SK-N-DZ (cell line): Measurements from ENCODE around the gene FNDC4.

Experiments
- DNase-seq: peaks from one replicate; pipeline ENCODE4 v3.0.0-alpha.2; 2015; ENCODE audit warnings: low spot score
- small RNA-seq, 2 experiments: library from RNA; depleted of rRNA; stranded (forward); fragments of <200 nt; gene quantifications; one replicate each; pipeline ENCODE3, GENCODE V24; 2014

The FNDC4 gene

DNA sequence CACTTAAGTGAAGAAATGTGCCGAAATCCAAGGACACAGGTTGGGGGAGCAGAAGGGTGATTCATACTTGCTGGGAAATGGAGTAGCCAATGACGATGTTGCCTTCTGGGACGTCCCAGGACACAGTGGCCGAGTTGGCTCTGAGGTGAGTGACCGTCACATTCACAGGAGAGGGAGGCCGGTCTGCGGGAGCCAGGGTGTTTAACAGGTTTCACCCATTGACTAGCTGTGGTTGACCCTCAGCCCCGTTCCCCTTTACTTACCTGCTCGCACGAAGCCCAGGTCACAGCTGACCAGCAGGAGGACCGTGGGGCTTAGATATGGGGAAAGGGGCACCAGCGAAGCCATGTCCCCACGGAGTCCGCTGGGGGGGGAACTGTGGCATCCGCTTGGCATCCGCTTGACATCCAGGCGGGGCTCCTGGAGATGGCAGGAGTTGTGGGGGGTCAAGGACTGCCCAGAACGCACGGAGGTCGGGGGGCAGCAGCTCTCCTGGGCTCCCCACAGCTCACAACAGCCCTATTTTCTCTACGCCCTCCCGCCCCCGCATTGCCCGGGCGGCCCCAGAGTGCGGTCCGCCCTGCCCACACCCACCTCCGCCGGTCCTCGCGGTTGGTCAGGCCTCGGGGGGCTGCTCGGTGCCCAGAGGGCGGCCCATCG, 586 bp downstream of the FNDC4 start:
- no peak for DNase-seq

DNA sequence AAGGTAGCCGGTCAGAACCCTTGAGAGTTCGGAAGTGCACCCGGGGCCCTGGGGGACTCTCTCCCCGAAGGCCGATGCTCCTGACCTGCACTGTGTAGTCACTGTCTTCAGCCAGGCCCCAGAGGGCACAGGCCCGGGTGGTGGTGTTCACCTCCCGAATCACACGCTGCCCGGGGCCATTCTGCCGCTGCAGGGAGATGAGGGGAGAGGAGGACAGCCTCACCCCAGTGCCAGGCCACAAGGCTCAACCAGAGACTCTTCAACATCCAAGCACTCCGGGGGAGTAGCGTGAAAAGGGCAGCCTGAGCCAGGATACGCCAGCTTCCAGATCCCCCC, 1.1 kb downstream of the FNDC4 start:
- DNase-seq = no peak

DNA sequence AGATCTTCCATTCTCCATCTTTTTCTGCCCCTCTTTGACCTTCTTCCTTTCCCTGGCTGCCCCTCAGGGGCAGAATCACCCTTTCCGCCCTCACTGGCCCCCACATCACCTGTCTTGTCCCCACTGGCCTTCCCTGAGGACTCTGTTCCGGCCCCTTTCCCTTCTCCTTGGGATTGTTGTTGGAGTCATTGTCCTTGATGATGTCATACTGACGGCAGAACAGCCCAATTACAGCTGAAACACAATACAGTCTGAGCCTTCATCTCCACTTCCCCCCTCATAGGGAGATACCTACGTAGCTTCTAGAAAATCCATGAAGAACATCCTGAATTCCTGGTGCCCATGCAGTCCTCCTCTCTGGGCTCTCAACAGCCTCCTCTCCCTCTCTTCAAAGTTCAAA, 2.4 kb downstream of the FNDC4 start:
- DNase-seq = no peak

GRCh38 chr2:27489498-27490397, 5.3 kb downstream of the FNDC4 start, which contains the start of gene IFT172:
Gene IFT172, minus strand, starts transcription at chr2:27489743. Its CDS starts 90 bp downstream, at chr2:27489653.
- DNase-seq = peak; percentile 99

- peak; percentile 29 for DNase-seq
Observed at GRCh38 chr2:27489118-27489497, 5.9 kb downstream of the FNDC4 start.

DNA sequence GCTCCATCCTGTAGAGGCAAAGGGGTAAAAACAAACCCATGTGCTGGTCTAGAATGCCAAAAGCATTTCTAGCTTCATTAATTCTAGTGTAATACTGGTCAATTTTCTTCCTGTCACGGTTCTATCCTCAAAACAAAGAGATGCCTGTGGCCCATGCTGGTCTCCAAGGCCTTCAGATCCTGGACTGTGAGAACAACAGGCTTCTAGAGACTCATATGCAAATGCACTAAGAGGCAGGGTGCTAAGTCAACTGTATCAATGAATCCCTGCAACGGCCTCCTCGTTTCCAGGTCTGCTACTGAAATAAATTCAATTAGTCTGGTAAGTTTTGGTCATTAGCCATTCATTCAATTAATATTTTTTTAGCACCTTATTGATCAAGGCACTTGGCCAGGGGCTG, 9.5 kb downstream of the FNDC4 start:
- no peak for DNase-seq

- DNase-seq = no peak
Observed at GRCh38 chr2:27471961-27472360, 23.0 kb downstream of the FNDC4 start.

DNA sequence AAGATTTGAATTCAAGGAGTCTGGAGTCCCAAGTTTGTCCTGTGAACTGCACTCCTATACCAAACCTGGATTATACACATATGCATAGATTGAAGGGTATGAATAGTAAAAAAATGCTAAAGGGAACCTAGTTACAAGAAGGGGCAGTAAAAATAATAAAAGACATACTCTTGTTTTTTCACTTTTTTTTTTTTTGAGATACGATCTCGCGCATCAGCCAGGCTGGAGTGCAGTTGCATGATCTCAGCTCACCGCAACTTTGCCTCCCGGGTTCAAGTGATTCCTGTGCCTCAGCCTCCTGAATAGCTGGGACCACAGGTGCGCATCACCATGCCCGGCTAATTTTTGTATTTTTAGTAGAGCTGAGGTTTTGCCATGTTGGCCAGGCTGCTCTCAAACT, 30.6 kb downstream of the FNDC4 start:
- DNase-seq = no peak

- no peak for DNase-seq
Observed at GRCh38 chr2:27461118-27461517, 33.9 kb downstream of the FNDC4 start.

DNA sequence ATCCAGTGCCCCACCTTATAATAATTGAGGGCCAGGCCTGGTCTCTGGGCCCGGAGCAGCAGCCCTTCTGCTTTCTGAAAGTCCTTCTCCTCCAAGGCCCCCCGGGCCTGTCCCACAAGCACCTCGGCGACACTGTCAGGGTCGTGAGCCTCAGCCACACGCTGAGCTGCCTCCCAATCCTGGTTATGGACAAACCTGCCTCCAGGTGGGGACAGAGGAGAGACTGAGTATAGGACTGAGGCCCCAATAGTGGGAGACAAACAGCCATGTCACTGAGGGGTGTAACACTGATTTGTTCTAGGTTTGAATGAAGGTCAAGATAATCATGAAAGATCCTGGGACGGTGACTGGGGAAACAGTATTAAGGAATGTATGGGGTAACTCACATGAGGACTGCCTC, 41.0 kb downstream of the FNDC4 start:
- DNase-seq = no peak

GRCh38 chr2:27451095-27451494, 43.9 kb downstream of the FNDC4 start:
- DNase-seq = no peak

GRCh38 chr2:27448381-27448780, 46.6 kb downstream of the FNDC4 start:
- DNase-seq = no peak

GRCh38 chr2:27446057-27446456, 48.9 kb downstream of the FNDC4 start:
- no peak for DNase-seq

GRCh38 chr2:27445615-27446014, 49.4 kb downstream of the FNDC4 start:
- no peak for DNase-seq

DNA sequence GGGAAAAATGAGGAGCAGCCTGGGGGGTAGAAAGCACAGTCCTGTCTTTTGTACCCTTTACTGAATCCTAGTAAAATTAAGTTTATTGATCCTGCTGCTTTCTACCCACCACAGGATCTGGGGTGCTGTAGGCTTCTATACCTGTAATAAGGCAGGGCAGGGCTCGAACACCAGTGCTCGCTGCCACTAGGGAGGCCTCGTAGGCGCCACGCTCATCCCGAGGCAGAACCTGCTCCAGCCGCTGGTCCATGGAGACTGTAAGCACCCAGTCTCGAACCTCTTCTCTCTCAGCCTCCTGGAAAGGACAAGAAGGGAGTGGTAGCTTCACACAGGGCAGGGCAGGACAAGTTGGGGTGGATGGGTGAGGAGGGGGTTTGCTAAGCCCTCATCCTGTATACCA, 49.8 kb downstream of the FNDC4 start:
- DNase-seq = no peak

- no peak for DNase-seq
Observed at GRCh38 chr2:27442920-27443282, 52.1 kb downstream of the FNDC4 start.

DNA sequence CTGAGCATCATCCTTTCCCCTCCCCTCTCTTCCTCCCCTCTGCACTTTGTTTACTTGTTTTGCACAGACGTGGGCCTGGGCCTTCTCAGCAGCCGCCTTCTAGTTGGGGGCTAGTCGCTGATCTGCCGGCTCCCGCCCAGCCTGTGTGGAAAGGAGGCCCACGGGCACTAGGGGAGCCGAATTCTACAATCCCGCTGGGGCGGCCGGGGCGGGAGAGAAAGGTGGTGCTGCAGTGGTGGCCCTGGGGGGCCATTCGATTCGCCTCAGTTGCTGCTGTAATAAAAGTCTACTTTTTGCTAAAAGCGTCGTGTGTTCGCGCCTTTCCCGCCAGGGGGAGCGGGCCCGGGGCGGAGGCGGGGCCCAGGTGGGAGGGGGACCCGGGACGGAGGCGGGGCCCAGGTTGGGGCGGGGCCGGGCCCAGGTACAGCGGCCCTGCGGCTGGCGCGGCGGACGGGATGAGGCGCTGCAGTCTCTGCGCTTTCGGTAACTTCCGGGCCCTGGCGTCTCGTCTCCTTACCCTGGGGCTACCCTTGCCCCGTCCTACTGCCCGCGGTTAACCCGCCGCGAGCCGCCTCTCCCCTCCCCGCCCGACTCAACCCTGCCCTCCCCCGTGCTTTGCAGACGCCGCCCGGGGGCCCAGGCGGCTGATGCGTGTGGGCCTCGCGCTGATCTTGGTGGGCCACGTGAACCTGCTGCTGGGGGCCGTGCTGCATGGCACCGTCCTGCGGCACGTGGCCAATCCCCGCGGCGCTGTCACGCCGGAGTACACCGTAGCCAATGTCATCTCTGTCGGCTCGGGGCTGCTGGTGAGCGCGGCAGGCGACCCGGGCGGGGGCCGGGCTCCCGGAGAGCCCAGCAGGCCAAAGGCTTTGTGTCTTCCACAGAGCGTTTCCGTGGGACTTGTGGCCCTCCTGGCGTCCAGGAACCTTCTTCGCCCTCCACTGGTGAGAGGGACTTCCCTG, 52.8 kb downstream of the FNDC4 start, which contains the start of gene KRTCAP3:
Gene KRTCAP3 (plus strand): TSS at position 424 of the 962 bp plus-strand sequence. CDS start 32 bp downstream, at position 456.
- no peak for DNase-seq

Small RNAs within 50 kb of the gene (small RNA-seq; reads per million reads assigned to genes)
- gene RNU6-986P = 0 reads per million in 2 experiments
